Mesenchymal stem cell (in vitro differentiated cells and primary cell): ENCODE measurements around the gene HARS2.

Experiments
- DNase-seq: peaks from one replicate; pipeline ENCODE4 v3.0.0-alpha.2; 2013
- H2AFZ ChIP-seq: one replicate; pipeline ENCODE4 v1.6.1; 2013; ENCODE audit warnings: low read depth, mild to moderate bottlenecking, control low read depth, inconsistent platforms, low read length, moderate library complexity
- H2AK5ac ChIP-seq: 2 replicates; pipeline ENCODE4 v1.6.1; 2013; ENCODE audit warnings: low read length, moderate library complexity, mild to moderate bottlenecking, inconsistent platforms; ENCODE audit not compliant: severe bottlenecking
- H2BK120ac ChIP-seq: one replicate; pipeline ENCODE4 v1.6.1; 2013; ENCODE audit warnings: low read depth, mild to moderate bottlenecking, inconsistent platforms, low read length, moderate library complexity
- H2BK12ac ChIP-seq, 2 experiments: one replicate each; pipeline ENCODE4 v1.6.1; 2013; ENCODE audit warnings: inconsistent platforms in 2 of 2, low read length in 2 of 2, mild to moderate bottlenecking in 2 of 2, moderate library complexity in 2 of 2, control low read depth in 1 of 2
- H2BK15ac ChIP-seq: one replicate; pipeline ENCODE4 v1.6.1; 2013; ENCODE audit warnings: mild to moderate bottlenecking, low read depth, inconsistent platforms; ENCODE audit not compliant: poor library complexity, severe bottlenecking
- H2BK5ac ChIP-seq: 2 replicates; pipeline ENCODE4 v1.6.1; 2013; ENCODE audit warnings: low read depth, mild to moderate bottlenecking, low read length, control low read depth, inconsistent platforms; ENCODE audit not compliant: poor library complexity, severe bottlenecking
- H3K14ac ChIP-seq, 2 experiments: one replicate each; pipeline ENCODE4 v1.6.1; 2013; ENCODE audit warnings: inconsistent platforms in 2 of 2, low read length in 2 of 2, control low read depth in 1 of 2, mild to moderate bottlenecking in 1 of 2, moderate library complexity in 1 of 2
- H3K18ac ChIP-seq, 2 experiments: one replicate each; pipeline ENCODE4 v1.6.1; 2013; ENCODE audit warnings: inconsistent platforms in 2 of 2, low read length in 2 of 2, control low read depth in 1 of 2, low read depth in 1 of 2, mild to moderate bottlenecking in 1 of 2
- H3K23ac ChIP-seq, 2 experiments: one replicate each; pipeline ENCODE4 v1.6.1; 2013; ENCODE audit warnings: inconsistent platforms in 2 of 2, low read length in 2 of 2, mild to moderate bottlenecking in 2 of 2, moderate library complexity in 2 of 2, control low read depth in 1 of 2
- H3K27ac ChIP-seq: 2 replicates; pipeline ENCODE4 v1.5.1; 2013; ENCODE audit warnings: mild to moderate bottlenecking, moderate library complexity, low read length, control low read depth, inconsistent platforms; ENCODE audit not compliant: poor library complexity, severe bottlenecking
- H3K27me3 ChIP-seq, 2 experiments: 2 replicates each; pipeline versions ENCODE4 v1.6.1 to v1.7.0; 2013; ENCODE audit warnings: low read length in 2 of 2, mild to moderate bottlenecking in 2 of 2, moderate library complexity in 2 of 2, control low read depth in 1 of 2, inconsistent platforms in 1 of 2; ENCODE audit not compliant: control insufficient read depth in 1 of 2, insufficient read depth in 1 of 2
- H3K36me3 ChIP-seq, 2 experiments: 2 replicates each; pipeline versions ENCODE4 v1.6.1 to v1.7.0; 2013; ENCODE audit warnings: low read length in 2 of 2, control low read depth in 1 of 2, inconsistent platforms in 1 of 2, low read depth in 1 of 2, mild to moderate bottlenecking in 1 of 2; ENCODE audit not compliant: insufficient read depth in 2 of 2, control insufficient read depth in 1 of 2
- H3K4ac ChIP-seq, 2 experiments: one replicate each; pipeline ENCODE4 v1.6.1; 2013; ENCODE audit warnings: inconsistent platforms in 2 of 2, low read length in 2 of 2, mild to moderate bottlenecking in 2 of 2, moderate library complexity in 2 of 2, control low read depth in 1 of 2, low read depth in 1 of 2
- H3K4me1 ChIP-seq: 2 replicates; pipeline ENCODE4 v1.6.1; 2013; ENCODE audit warnings: low read depth, low read length, control low read depth; ENCODE audit not compliant: control insufficient read depth, insufficient read depth
- H3K4me2 ChIP-seq: 2 replicates; pipeline ENCODE4 v1.6.1; 2013; ENCODE audit warnings: low read length, mild to moderate bottlenecking, inconsistent platforms; ENCODE audit not compliant: poor library complexity, severe bottlenecking
- H3K4me3 ChIP-seq, 2 experiments: 2 replicates each; pipeline versions ENCODE4 v1.5.1 to v1.7.0; 2013; ENCODE audit warnings: low read length in 2 of 2, mild to moderate bottlenecking in 2 of 2, control low read depth in 1 of 2, low read depth in 1 of 2; ENCODE audit not compliant: insufficient read depth in 1 of 2
- H3K79me1 ChIP-seq: replicated peaks from 2 replicates; pipeline ENCODE4 v1.6.1; 2013; ENCODE audit warnings: mild to moderate bottlenecking, control low read depth, low read length, inconsistent platforms; ENCODE audit not compliant: poor library complexity, severe bottlenecking
- H3K9ac ChIP-seq: 2 replicates; pipeline ENCODE4 v1.7.0; 2013; ENCODE audit warnings: mild to moderate bottlenecking, low read length, moderate library complexity
- H3K9me3 ChIP-seq: 2 replicates; pipeline ENCODE4 v1.7.0; 2013; ENCODE audit warnings: mild to moderate bottlenecking, low read length; ENCODE audit not compliant: control insufficient read depth
- H4K8ac ChIP-seq: one replicate; pipeline ENCODE4 v1.6.1; 2013; ENCODE audit warnings: inconsistent platforms, mild to moderate bottlenecking, low read length, moderate library complexity
- H4K91ac ChIP-seq: one replicate; pipeline ENCODE4 v1.6.1; 2013; ENCODE audit warnings: mild to moderate bottlenecking, low read length, inconsistent platforms
- WGBS: methylation state at CpG from one replicate; pipeline ENCODE4 v1.1.7; 2013; ENCODE audit warnings: mixed read lengths; 5-methylcytosine and 5-hydroxymethylcytosine counted together

The HARS2 gene

GRCh38 chr5:140673187-140673976 lies 17.9 kb upstream of the HARS2 start, which contains the start of gene DND1:
Gene DND1, minus strand, starts transcription at chr5:140673576. Its CDS starts 34 bp downstream, at chr5:140673542.
- Histone ChIP-seq H3K4me3 (no peak within 1 kb of the TSS), H3K18ac (no peak within 1 kb of the TSS), H3K4me2 (no peak within 1 kb of the TSS), H3K23ac (no peak within 1 kb of the TSS), H3K4ac (no peak within 1 kb of the TSS), H4K91ac (peak within 1 kb of the TSS; percentile 56), H3K27me3 (no peaks in the 10 kb centered on the region), H4K8ac (no peak within 1 kb of the TSS), H2BK120ac (no peak within 1 kb of the TSS), H3K14ac (no peak within 1 kb of the TSS), H3K4me1 (no peaks in the 10 kb centered on the region), H2AK5ac (no peak within 1 kb of the TSS), H2AFZ (no peak within 1 kb of the TSS), H2BK5ac (no peak within 1 kb of the TSS), H3K36me3 (peaks cover 80 to 87% of the 10 kb centered on the region in 2 experiments), H3K9me3 (no peaks in the 10 kb centered on the region), H3K9ac (no peak within 1 kb of the TSS), H2BK12ac (peak within 1 kb of the TSS in 1 of 2 experiments; percentile 24), H3K79me1 (peaks cover 24% of the 10 kb centered on the region), H2BK15ac (no peak within 1 kb of the TSS), H3K27ac (no peak within 1 kb of the TSS)
- no peak for DNase-seq
- 95% methylated on average over 41 of the region's 45 CpGs for WGBS

- no peak overlapping the region for H4K8ac ChIP-seq
- no peak overlapping the region for H3K4me3 ChIP-seq
- no peaks in the 10 kb centered on the region for H3K4me1 ChIP-seq
- H3K27me3 ChIP-seq = no peaks in the 10 kb centered on the region
- H2AFZ ChIP-seq = no peak overlapping the region
- no peak overlapping the region for H3K14ac ChIP-seq
- H2BK5ac ChIP-seq = no peak overlapping the region
- WGBS = 100% methylated on average over 2 of the region's 2 CpGs
- H3K4me2 ChIP-seq = no peak overlapping the region
- H3K79me1 ChIP-seq = peaks cover 19% of the 10 kb centered on the region
- H2BK15ac ChIP-seq = no peak overlapping the region
- no peak overlapping the region for H3K27ac ChIP-seq
- H2BK12ac ChIP-seq = no peak overlapping the region
- no peak overlapping the region for H3K4ac ChIP-seq
- H3K9ac ChIP-seq = no peak overlapping the region
- DNase-seq = no peak
- no peak overlapping the region for H3K18ac ChIP-seq
- H4K91ac ChIP-seq = no peak overlapping the region
- no peak overlapping the region for H2BK120ac ChIP-seq
- no peak overlapping the region for H3K23ac ChIP-seq
- no peak overlapping the region for H2AK5ac ChIP-seq
- no peaks in the 10 kb centered on the region for H3K9me3 ChIP-seq
- peaks cover 77 to 85% of the 10 kb centered on the region in 2 experiments for H3K36me3 ChIP-seq
Observed at GRCh38 chr5:140674211-140674610, 17.0 kb upstream of the HARS2 start.

- no peaks in the 10 kb centered on the region for H3K9me3 ChIP-seq
- H4K91ac ChIP-seq = no peak overlapping the region
- no peak overlapping the region for H2BK120ac ChIP-seq
- H2BK15ac ChIP-seq = no peak overlapping the region
- no peak overlapping the region for H4K8ac ChIP-seq
- H3K23ac ChIP-seq = no peak overlapping the region
- no peak overlapping the region for H2BK12ac ChIP-seq
- no peaks in the 10 kb centered on the region for H3K27me3 ChIP-seq
- WGBS = 98% methylated on average over 4 of the region's 4 CpGs
- no peak overlapping the region for H3K27ac ChIP-seq
- H2AFZ ChIP-seq = no peak overlapping the region
- peaks cover 20% of the 10 kb centered on the region for H3K79me1 ChIP-seq
- no peak overlapping the region for H2BK5ac ChIP-seq
- no peak overlapping the region for H3K9ac ChIP-seq
- DNase-seq = no peak
- H3K4ac ChIP-seq = no peak overlapping the region
- no peak overlapping the region for H3K4me3 ChIP-seq
- H3K4me1 ChIP-seq = no peaks in the 10 kb centered on the region
- H3K36me3 ChIP-seq = peaks cover 77 to 85% of the 10 kb centered on the region in 2 experiments
- no peak overlapping the region for H2AK5ac ChIP-seq
- no peak overlapping the region for H3K4me2 ChIP-seq
- H3K14ac ChIP-seq = no peak overlapping the region
- H3K18ac ChIP-seq = no peak overlapping the region
Observed at GRCh38 chr5:140674629-140675028, 16.6 kb upstream of the HARS2 start.

GRCh38 chr5:140677947-140678346 lies 13.3 kb upstream of the HARS2 start:
- Histone ChIP-seq H3K18ac (no peak overlapping the region), H2AK5ac (no peak overlapping the region), H3K27me3 (no peaks in the 10 kb centered on the region), H2BK5ac (no peak overlapping the region), H3K4me2 (no peak overlapping the region), H3K23ac (no peak overlapping the region), H3K9ac (no peak overlapping the region), H3K9me3 (no peaks in the 10 kb centered on the region), H3K79me1 (peaks cover 22% of the 10 kb centered on the region), H4K91ac (no peak overlapping the region), H2BK120ac (no peak overlapping the region), H3K4me3 (no peak overlapping the region), H3K14ac (no peak overlapping the region), H2AFZ (no peak overlapping the region), H4K8ac (no peak overlapping the region), H3K27ac (no peak overlapping the region), H3K4ac (no peak overlapping the region), H2BK12ac (no peak overlapping the region), H3K4me1 (no peaks in the 10 kb centered on the region), H2BK15ac (no peak overlapping the region), H3K36me3 (peaks cover 72 to 92% of the 10 kb centered on the region in 2 experiments)
- DNase-seq = no peak
- 95% methylated on average over 2 of the region's 3 CpGs for WGBS
